Epithelial cell of proximal tubule (primary cell): Measurements from ENCODE around the gene TSHB. TPM values are rescaled to one million over a fixed set of nuclear protein-coding genes. Genes with fewer than 3 reads are reported as not detected.

Experiments
- DNase-seq: peaks from one replicate; pipeline ENCODE4 v3.0.0-alpha.2; 2011; ENCODE audit warnings: low read depth
- H3K4me3 ChIP-seq: 2 replicates; pipeline ENCODE4 v1.5.1; 2011; ENCODE audit warnings: low read depth, mild to moderate bottlenecking, low read length
- CTCF ChIP-seq: conservative IDR thresholded peaks from 2 replicates; pipeline ENCODE4 v1.5.1; 2012; ENCODE audit warnings: low read depth, mild to moderate bottlenecking, low read length
- total RNA-seq: library from RNA; depleted of rRNA; stranded (reverse); fragments of >200 nt; gene quantifications from 2 replicates; pipeline ENCODE4 v1.2.3, GENCODE V29; 2015

TSHB gene
- total RNA-seq, 1 donor from 2014 or later, result not detected

GRCh38 chr1:115056395-115056798 lies 26.8 kb downstream of the TSHB start:
- peak overlapping the region; percentile 31 for H3K4me3 ChIP-seq

DNA sequence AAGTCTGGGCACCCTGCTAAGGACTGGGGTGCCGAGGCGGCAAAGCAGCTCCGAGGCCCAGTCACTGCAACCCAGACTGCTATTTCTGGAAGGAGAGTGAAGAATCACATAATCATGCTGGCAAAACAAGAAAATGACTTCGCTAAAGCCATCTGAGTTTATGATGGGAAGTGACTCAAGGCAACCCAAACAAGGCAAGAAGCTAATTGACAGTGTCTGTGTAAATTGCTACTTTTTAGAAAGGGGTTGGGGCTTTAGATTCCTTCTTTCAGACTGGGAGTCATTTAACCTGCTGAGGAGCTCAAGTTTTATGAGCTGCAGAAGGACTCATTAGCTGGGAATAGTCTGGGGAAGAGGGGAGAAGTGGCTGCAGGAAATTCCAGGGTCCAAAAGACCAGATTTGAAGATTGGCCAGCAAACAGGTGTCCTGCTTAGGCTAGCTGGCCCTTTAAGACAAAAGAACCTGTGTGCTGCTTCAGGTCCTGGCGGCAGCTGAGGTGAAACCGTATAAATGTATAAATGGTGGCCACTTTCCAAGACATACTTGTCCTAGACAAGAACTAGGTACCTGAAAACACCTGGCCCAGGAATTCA lies 28.1 kb downstream of the TSHB start:
- no peak for DNase-seq
- no peak for TF ChIP-seq CTCF
- H3K4me3 ChIP-seq, result no peak overlapping the region

More at GRCh38 chr1:115056395-115056798, 26.8 kb downstream of the TSHB start:
- DNase-seq, result peak; percentile 86
- no peak for TF ChIP-seq CTCF

DNA sequence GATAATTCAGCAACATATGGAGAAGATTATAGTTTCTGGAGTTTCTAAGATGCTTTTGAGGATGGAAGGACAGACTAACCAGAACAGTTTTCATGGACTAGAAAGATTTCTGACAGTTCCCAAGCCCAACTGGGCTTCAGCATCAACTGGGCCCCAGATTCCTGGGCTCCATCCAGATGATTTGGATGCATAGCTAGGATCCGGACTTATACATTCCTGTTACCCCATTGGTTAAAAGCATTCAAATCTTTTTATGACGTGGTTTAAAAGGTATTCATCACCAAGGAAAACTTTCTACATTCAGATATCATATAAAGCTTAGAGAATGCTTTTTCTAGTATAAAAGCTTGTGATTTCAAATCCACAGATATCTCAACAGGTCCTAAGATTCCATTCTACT lies 29.7 kb downstream of the TSHB start:
- TF ChIP-seq CTCF, result no peak
- H3K4me3 ChIP-seq, result no peak overlapping the region
- no peak for DNase-seq

GRCh38 chr1:115060501-115060900 lies 30.9 kb downstream of the TSHB start:
- no peak for TF ChIP-seq CTCF
- H3K4me3 ChIP-seq, result no peak overlapping the region
- no peak for DNase-seq

- H3K4me3 ChIP-seq, result no peak overlapping the region
- DNase-seq, result no peak
- no peak for TF ChIP-seq CTCF
Observed at GRCh38 chr1:115062542-115063004, 32.9 kb downstream of the TSHB start.

GRCh38 chr1:115063228-115063901 lies 33.7 kb downstream of the TSHB start:
- TF ChIP-seq CTCF, result no peak
- DNase-seq, result no peak
- no peak overlapping the region for H3K4me3 ChIP-seq

DNA sequence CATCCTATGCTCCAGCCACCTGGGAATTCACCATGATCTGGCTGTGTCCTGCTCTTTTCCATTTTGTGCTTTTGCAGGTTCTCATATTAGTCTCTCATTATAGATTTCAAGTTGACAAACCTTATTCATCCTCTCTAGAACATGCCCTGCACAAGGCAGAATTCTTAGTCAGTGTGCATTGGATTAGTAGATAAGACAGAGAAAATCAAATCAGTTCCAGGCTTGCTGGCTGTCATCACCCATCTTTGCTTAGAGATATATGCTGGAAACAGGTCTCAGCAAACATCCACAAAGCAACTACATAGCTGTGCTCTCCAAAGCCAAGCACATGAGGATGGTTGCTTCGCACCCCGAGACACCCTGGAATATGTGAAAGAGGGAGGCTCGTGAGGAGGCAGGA lies 34.8 kb downstream of the TSHB start:
- no peak for TF ChIP-seq CTCF
- DNase-seq, result no peak
- no peak overlapping the region for H3K4me3 ChIP-seq
